Large intestine (tissue), 3 donors: Measurements from ENCODE around the gene CAMTA1. TPM values are rescaled to one million over a fixed set of nuclear protein-coding genes. Genes with fewer than 3 reads are reported as not detected.

ENCODE experiments used
- DNase-seq, 2 donors: peaks; one replicate each; pipeline versions ENCODE4 v3.0.0 to v3.0.0-alpha.2; 2013
- H3K27ac ChIP-seq: one replicate; pipeline ENCODE4 v1.5.1; 2013; ENCODE audit warnings: low read length
- H3K27me3 ChIP-seq: 2 replicates; pipeline ENCODE4 v1.6.1; 2013; ENCODE audit warnings: low read length; ENCODE audit not compliant: control insufficient read depth, insufficient read depth
- H3K36me3 ChIP-seq: 2 replicates; pipeline ENCODE4 v1.6.1; 2013; ENCODE audit warnings: low read length; ENCODE audit not compliant: control insufficient read depth, insufficient read depth
- H3K4me1 ChIP-seq: one replicate; pipeline ENCODE4 v1.6.1; 2013; ENCODE audit warnings: low read length; ENCODE audit not compliant: control insufficient read depth, insufficient read depth
- H3K4me3 ChIP-seq: one replicate; pipeline ENCODE4 v1.5.1; 2013; ENCODE audit warnings: low read length
- H3K9me3 ChIP-seq: one replicate; pipeline ENCODE4 v1.6.1; 2013; ENCODE audit warnings: mild to moderate bottlenecking, low read depth, low read length, moderate library complexity; ENCODE audit not compliant: control insufficient read depth
- WGBS: methylation state at CpG from one replicate; pipeline ENCODE4 v1.1.5; 2013; ENCODE audit warnings: low lambda C conversion rate; ENCODE audit not compliant: insufficient coverage; 5-methylcytosine and 5-hydroxymethylcytosine counted together
- polyA plus RNA-seq: library from polyadenylated mRNA; unstranded; fragments of 120-200 nt; gene quantifications from one replicate; pipeline ENCODE4 v1.2.1, GENCODE V29; 2013

Gene CAMTA1
- polyA plus RNA-seq, 1 donor = 67.9 TPM

- Histone ChIP-seq H3K9me3 (no peaks in the 10 kb centered on the region), H3K36me3 (no peaks in the 10 kb centered on the region), H3K27me3 (no peaks in the 10 kb centered on the region), H3K4me1 (no peaks in the 10 kb centered on the region), H3K4me3 (no peak overlapping the region), H3K27ac (no peak overlapping the region)
- no peak for DNase-seq
- WGBS = no CpG with 5 or more reads among the region's 10 CpGs
Observed at GRCh38 chr1:7485086-7485780, 700.0 kb downstream of the CAMTA1 start.

- 91% methylated on average over 3 of the region's 6 CpGs for WGBS
- Histone ChIP-seq H3K9me3 (no peaks in the 10 kb centered on the region), H3K27me3 (no peaks in the 10 kb centered on the region), H3K4me1 (peaks cover 3% of the 10 kb centered on the region), H3K27ac (no peak overlapping the region), H3K36me3 (no peaks in the 10 kb centered on the region), H3K4me3 (no peak overlapping the region)
- DNase-seq = no peak
Observed at GRCh38 chr1:7485826-7486225, 700.6 kb downstream of the CAMTA1 start.

- H3K36me3 ChIP-seq = no peaks in the 10 kb centered on the region
- peaks cover 17% of the 10 kb centered on the region for H3K4me1 ChIP-seq
- H3K27ac ChIP-seq = no peak overlapping the region
- no peaks in the 10 kb centered on the region for H3K27me3 ChIP-seq
- DNase-seq = no peak
- no CpG with 5 or more reads among the region's 8 CpGs for WGBS
- H3K4me3 ChIP-seq = no peak overlapping the region
- no peaks in the 10 kb centered on the region for H3K9me3 ChIP-seq
Observed at GRCh38 chr1:7487766-7488474, 702.7 kb downstream of the CAMTA1 start.

- Histone ChIP-seq H3K36me3 (no peaks in the 10 kb centered on the region), H3K9me3 (no peaks in the 10 kb centered on the region), H3K4me1 (peaks cover 17% of the 10 kb centered on the region), H3K27me3 (no peaks in the 10 kb centered on the region), H3K4me3 (no peak overlapping the region), H3K27ac (no peak overlapping the region)
- DNase-seq = no peak
- WGBS = no CpG with 5 or more reads among the region's 1 CpG
Observed at GRCh38 chr1:7488475-7488842, 703.2 kb downstream of the CAMTA1 start.

GRCh38 chr1:7489586-7489985 lies 704.3 kb downstream of the CAMTA1 start:
- Histone ChIP-seq H3K4me3 (no peak overlapping the region), H3K4me1 (peaks cover 17% of the 10 kb centered on the region), H3K9me3 (no peaks in the 10 kb centered on the region), H3K27ac (no peak overlapping the region), H3K27me3 (no peaks in the 10 kb centered on the region), H3K36me3 (no peaks in the 10 kb centered on the region)
- no peak for DNase-seq
- WGBS = no CpG with 5 or more reads among the region's 13 CpGs

GRCh38 chr1:7490576-7490975 lies 705.3 kb downstream of the CAMTA1 start:
- Histone ChIP-seq H3K4me1 (peaks cover 17% of the 10 kb centered on the region), H3K4me3 (no peak overlapping the region), H3K9me3 (no peaks in the 10 kb centered on the region), H3K27ac (peak overlapping the region; percentile 17), H3K27me3 (no peaks in the 10 kb centered on the region), H3K36me3 (no peaks in the 10 kb centered on the region)
- 90% methylated on average over 2 of the region's 10 CpGs for WGBS
- no peak for DNase-seq

GRCh38 chr1:7491109-7491817 lies 706.0 kb downstream of the CAMTA1 start:
- Histone ChIP-seq H3K4me1 (peaks cover 17% of the 10 kb centered on the region), H3K4me3 (no peak overlapping the region), H3K9me3 (no peaks in the 10 kb centered on the region), H3K27ac (peak overlapping the region; percentile 51), H3K36me3 (no peaks in the 10 kb centered on the region), H3K27me3 (no peaks in the 10 kb centered on the region)
- WGBS = 52% methylated on average over 4 of the region's 17 CpGs
- peak in 1 of 2 donors; percentile 70 for DNase-seq

- Histone ChIP-seq H3K27me3 (no peaks in the 10 kb centered on the region), H3K9me3 (no peaks in the 10 kb centered on the region), H3K36me3 (no peaks in the 10 kb centered on the region), H3K4me1 (peaks cover 17% of the 10 kb centered on the region), H3K27ac (peak overlapping the region; percentile 51), H3K4me3 (no peak overlapping the region)
- WGBS = no CpG with 5 or more reads among the region's 7 CpGs
- no peak for DNase-seq
Observed at GRCh38 chr1:7491818-7492173, 706.5 kb downstream of the CAMTA1 start.

GRCh38 chr1:7493711-7494454 lies 708.6 kb downstream of the CAMTA1 start:
- Histone ChIP-seq H3K27me3 (no peaks in the 10 kb centered on the region), H3K4me1 (peaks cover 17% of the 10 kb centered on the region), H3K27ac (no peak overlapping the region), H3K4me3 (no peak overlapping the region), H3K36me3 (no peaks in the 10 kb centered on the region), H3K9me3 (peaks cover 4% of the 10 kb centered on the region)
- no peak for DNase-seq
- 80% methylated on average over 1 of the region's 17 CpGs for WGBS

GRCh38 chr1:7495962-7496361 lies 710.7 kb downstream of the CAMTA1 start:
- no CpG with 5 or more reads among the region's 11 CpGs for WGBS

More at GRCh38 chr1:7495962-7496361, 710.7 kb downstream of the CAMTA1 start:
- no peak for DNase-seq
- H3K4me1 ChIP-seq = peaks cover 13% of the 10 kb centered on the region
- H3K27me3 ChIP-seq = no peaks in the 10 kb centered on the region
- H3K4me3 ChIP-seq = no peak overlapping the region
- H3K27ac ChIP-seq = no peak overlapping the region
- H3K9me3 ChIP-seq = peaks cover 4% of the 10 kb centered on the region
- H3K36me3 ChIP-seq = no peaks in the 10 kb centered on the region
